HepG2 (cell line): ENCODE data around the gene NSUN5. TPM values are rescaled to one million over a fixed set of nuclear protein-coding genes. Genes with fewer than 3 reads are reported as not detected.
A peak's percentile ranks its signal among the peaks of the same experiment; 100 is the strongest.

ENCODE experiments used
- CSRNP1 ChIP-seq: sonication (generic); formaldehyde crosslinking; IDR thresholded peaks from 2 replicates; pipeline ENCODE4 v1.8.1; 2023; ENCODE audit warnings: mild to moderate bottlenecking, missing genetic modification reagents
- GRHL1 ChIP-seq: sonication (generic); formaldehyde crosslinking; conservative IDR thresholded peaks from 2 replicates; pipeline ENCODE4 v1.8.0; 2022; ENCODE audit warnings: missing genetic modification reagents
- HINFP ChIP-seq: sonication (generic); formaldehyde crosslinking; IDR thresholded peaks from 2 replicates; pipeline ENCODE4 v1.4.0; 2020; ENCODE audit warnings: low read depth, mild to moderate bottlenecking, missing genetic modification reagents
- IKZF1 ChIP-seq: fragments of 450-650 bp; IDR thresholded peaks from 2 replicates; pipeline ENCODE4 v1.7.1; 2016
- POLR2AphosphoS2 ChIP-seq: IDR thresholded peaks from 2 replicates; pipeline ENCODE4 v1.6.1; 2011; ENCODE audit warnings: low read depth, low read length, improper control_type of control experiment
- RARA ChIP-seq: IDR thresholded peaks from 2 replicates; pipeline ENCODE4 v1.6.1; 2016; ENCODE audit warnings: missing genetic modification reagents, missing compliant biosample characterization
- RFX3 ChIP-seq: IDR thresholded peaks from 2 replicates; pipeline ENCODE4 v1.6.1; 2016; ENCODE audit warnings: missing biosample characterization, missing genetic modification reagents
- RFX5 ChIP-seq: IDR thresholded peaks from 2 replicates; pipeline ENCODE4 v1.6.1; 2011; ENCODE audit warnings: low read depth, low read length, improper control_type of control experiment
- SOX6 ChIP-seq, 2 experiments: fragments of 450-650 bp in 1 of 2; sonication (generic) in 1 of 2; formaldehyde crosslinking in 1 of 2; IDR thresholded peaks; 2 replicates each; pipeline versions ENCODE4 v1.4.0 to v1.6.1; 2017 to 2020; ENCODE audit warnings: antibody characterized with exemption in 1 of 2, mild to moderate bottlenecking in 1 of 2, missing genetic modification reagents in 1 of 2
- TAF1 ChIP-seq: sonication (generic); formaldehyde crosslinking; IDR thresholded peaks from 2 replicates; pipeline ENCODE4 v1.4.0; 2020; ENCODE audit warnings: missing genetic modification reagents
- TBX3 ChIP-seq: fragments of 450-650 bp; IDR thresholded peaks from 2 replicates; pipeline ENCODE4 v1.6.1; 2017; ENCODE audit warnings: antibody characterized with exemption, mild to moderate bottlenecking, inconsistent platforms, borderline replicate concordance
- TCF7 ChIP-seq: sonication (generic); IDR thresholded peaks from 2 replicates; pipeline ENCODE4 v1.6.1; 2016; ENCODE audit warnings: antibody characterized with exemption, low read depth
- TOPORS ChIP-seq: sonication (generic); formaldehyde crosslinking; IDR thresholded peaks from 2 replicates; pipeline ENCODE4 v1.8.0; 2023; ENCODE audit warnings: mild to moderate bottlenecking, missing genetic modification reagents
- ZBTB37 ChIP-seq: sonication (generic); formaldehyde crosslinking; IDR thresholded peaks from 2 replicates; pipeline ENCODE4 v1.4.0; 2020; ENCODE audit warnings: mild to moderate bottlenecking, missing genetic modification reagents
- ZNF282 ChIP-seq: fragments of 450-650 bp; IDR thresholded peaks from 2 replicates; pipeline ENCODE4 v1.6.1; 2018; ENCODE audit not compliant: partially characterized antibody
- ZNF362 ChIP-seq: sonication (generic); formaldehyde crosslinking; IDR thresholded peaks from 2 replicates; pipeline ENCODE4 v1.4.0; 2020; ENCODE audit warnings: missing genetic modification reagents, mild to moderate bottlenecking, borderline replicate concordance
- ZNF546 ChIP-seq: sonication (generic); formaldehyde crosslinking; conservative IDR thresholded peaks from 2 replicates; pipeline ENCODE4 v1.8.1; 2023; ENCODE audit warnings: mild to moderate bottlenecking, missing genetic modification reagents
- ZNF607 ChIP-seq: sonication (generic); formaldehyde crosslinking; IDR thresholded peaks from 2 replicates; pipeline ENCODE4 v1.5.1; 2020; ENCODE audit warnings: missing genetic modification reagents, mild to moderate bottlenecking, borderline replicate concordance
- polyA plus RNA-seq, 8 experiments: library from polyadenylated mRNA; depleted of rRNA in 3 of 8; stranded (reverse) in 7 of 8; unstranded in 1 of 8; fragments of >200 nt; fragmentation: Illumina TruSeq in 4 of 8; extraction: Trizol in 4 of 8; gene quantifications; 2 replicates each; pipeline versions ENCODE4 v1.2.1 to v1.2.3, GENCODE V29; 2011 to 2016; ENCODE audit warnings: low read depth in 4 of 8, missing spikeins in 1 of 8, mixed read lengths in 1 of 8; ENCODE audit not compliant: insufficient read depth in 1 of 8
- total RNA-seq, 5 experiments: library from RNA; depleted of rRNA; stranded (reverse); fragments of >200 nt; fragmentation: Illumina TruSeq; extraction: Trizol; gene quantifications; 2 replicates each; pipeline ENCODE4 v1.2.3, GENCODE V29; 2016; ENCODE audit warnings: low read depth in 1 of 5

The NSUN5 gene
- total and polyA plus RNA-seq, 2 of the 13 experiments (the other 11 are each of a cell fraction or from before 2014, with no cell fraction given) = 19.9 to 35.8 TPM

- no peak for TF ChIP-seq TOPORS (CRISPR knock-in tag)
- no peak for TF ChIP-seq ZNF607 (CRISPR knock-in tag)
- no peak for TF ChIP-seq SOX6 (IDR thresholded peaks at IDR 0.05)
- TF ChIP-seq SOX6 (CRISPR knock-in tag; IDR thresholded peaks at IDR 0.05) = peak; percentile 71
- no peak for TF ChIP-seq IKZF1
- TF ChIP-seq TAF1 = peak; percentile 42; the same call in 1 of the 2 replicates
- no peak for TF ChIP-seq POLR2AphosphoS2
- no peak for TF ChIP-seq TBX3
- peak; percentile 21; the same call in 1 of the 2 replicates for TF ChIP-seq RARA
- no peak for TF ChIP-seq ZBTB37 (CRISPR knock-in tag)
- TF ChIP-seq CSRNP1 (CRISPR knock-in tag) = no peak
- TF ChIP-seq RFX5 = no peak
- TF ChIP-seq ZNF362 (CRISPR knock-in tag) = no peak
- TF ChIP-seq RFX3 (CRISPR knock-in tag) = no peak
- TF ChIP-seq HINFP = no peak
- TF ChIP-seq ZNF546 = no peak
- TF ChIP-seq GRHL1 (CRISPR knock-in tag) = no peak
- TF ChIP-seq ZNF282 = no peak
- TF ChIP-seq TCF7 = no peak
These were observed 35.2 kb upstream of the NSUN5 start (continued) for GRCh38 chr7:73343671-73344380.
